Kidney tubule cell (primary cell): ENCODE measurements around the gene PRKN.

Experiments used
- DNase-seq: peaks from one replicate; pipeline ENCODE4 v3.0.0-alpha.2; 2018; ENCODE audit warnings: low spot score

PRKN gene

DNA sequence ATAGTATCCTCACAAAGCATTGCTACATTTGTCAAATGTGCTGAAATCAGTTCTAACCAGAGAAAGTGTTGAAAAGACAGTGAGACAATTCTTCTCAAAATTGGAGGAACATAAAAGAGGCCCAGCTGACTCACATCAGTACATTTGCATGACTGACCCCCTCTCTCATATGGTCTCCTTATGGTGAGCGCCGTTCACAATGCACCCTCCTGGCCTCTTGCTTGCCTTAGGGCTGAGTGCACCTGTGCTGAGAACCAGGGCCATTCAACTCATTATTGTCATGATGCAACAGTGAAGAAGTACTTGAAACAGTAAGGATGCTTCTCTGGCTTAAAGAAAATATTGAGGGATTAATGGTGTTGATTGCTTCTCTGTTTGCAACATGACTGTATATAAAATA is 1078.5 kb downstream of the PRKN start:
- DNase-seq: no peak

DNA sequence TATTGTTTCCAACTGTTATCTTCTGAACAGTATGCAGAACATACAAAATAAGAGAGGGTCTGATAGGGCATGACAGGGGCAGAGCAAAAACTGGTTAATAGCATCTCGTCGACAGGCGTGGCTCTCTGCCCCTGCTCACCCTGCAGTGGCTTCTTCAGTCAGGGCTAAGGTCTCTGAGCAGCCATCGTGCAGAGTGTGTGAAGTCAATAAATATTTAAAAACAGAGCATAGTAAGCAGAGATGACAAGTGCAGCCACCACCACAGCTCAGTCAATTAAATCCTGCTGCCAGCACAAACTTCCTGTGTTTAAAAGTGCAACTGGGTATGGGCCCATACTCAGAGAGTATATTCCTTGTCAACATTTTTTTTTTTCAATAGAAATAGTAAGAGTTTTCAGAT is 1080.3 kb downstream of the PRKN start:
- no peak for DNase-seq

DNA sequence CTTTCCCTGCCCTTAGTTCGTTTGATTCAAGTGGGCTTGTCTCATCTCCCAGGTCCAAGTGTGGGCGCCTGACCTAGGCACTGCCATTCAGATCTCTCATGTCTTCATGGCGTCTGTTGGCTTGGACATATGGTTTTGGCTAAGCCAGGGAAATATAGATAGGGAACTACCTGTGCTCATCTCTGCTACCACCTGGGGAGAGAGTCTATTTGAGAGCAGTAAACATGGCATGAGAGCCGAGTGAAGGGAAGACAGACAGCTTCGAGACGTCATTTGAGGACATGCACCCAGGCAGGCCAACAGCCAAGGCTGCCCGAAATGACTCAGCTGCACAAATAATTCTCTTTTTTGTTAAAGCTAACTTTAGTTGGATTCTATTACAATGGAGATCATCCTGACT is 1083.0 kb downstream of the PRKN start:
- DNase-seq: no peak

DNA sequence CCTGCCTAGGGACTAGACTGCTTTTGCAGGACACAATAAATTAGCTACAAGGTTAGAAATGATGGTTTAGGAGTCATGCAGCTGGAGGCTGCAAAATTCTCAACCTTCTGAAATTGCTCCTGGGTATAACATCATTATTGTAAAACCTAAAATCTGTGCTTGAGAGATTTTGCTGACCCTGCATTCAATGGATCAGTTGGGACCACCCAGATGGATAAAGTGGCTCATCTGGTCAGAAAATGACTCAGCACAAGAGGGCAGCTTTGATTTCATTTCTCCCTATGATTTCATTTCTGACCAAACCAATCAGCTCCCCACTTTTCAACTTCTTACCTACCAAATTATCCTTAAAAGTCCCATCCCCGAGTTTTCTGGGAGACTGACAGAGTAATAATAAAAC is 1086.4 kb downstream of the PRKN start:
- no peak for DNase-seq

DNA sequence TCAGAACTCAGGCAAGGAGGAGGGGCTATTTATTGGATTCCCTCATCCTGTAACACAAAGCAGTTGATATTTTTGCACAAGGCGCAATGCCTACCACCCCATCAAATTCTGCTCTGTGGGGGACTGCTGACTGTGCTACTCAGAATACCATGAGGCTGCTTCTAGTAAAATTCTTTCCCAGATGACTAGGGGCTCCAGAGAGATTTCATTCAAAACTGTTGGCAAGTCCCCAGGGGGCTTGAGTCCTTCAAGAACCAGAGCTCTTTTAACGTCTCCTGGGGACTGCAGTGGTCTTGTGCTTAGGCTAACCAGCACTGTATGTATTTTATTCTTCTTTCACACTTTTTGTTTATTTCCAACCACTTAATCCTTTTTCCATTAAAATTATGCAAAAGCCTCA is 1087.8 kb downstream of the PRKN start:
- DNase-seq: no peak

DNA sequence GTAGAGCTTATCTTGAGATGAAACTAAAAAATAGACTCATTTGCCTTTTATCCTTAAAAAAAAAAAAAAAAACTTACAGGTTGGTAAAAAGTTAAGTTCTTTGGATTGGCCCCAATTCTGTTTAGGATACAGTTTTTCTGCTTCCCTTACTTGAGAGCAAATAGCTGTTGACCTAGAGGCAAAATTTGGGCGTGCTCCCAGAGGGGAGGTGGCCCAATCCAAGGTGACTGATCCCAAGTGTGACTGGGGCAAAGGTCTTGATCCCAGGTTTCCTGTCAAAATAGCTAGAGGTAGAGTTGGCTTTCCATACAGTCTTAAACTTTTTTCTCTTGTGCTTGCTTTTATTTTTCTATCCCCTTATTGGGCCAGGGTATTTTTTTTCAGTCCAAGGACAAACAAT is 1089.9 kb downstream of the PRKN start:
- DNase-seq: no peak

DNA sequence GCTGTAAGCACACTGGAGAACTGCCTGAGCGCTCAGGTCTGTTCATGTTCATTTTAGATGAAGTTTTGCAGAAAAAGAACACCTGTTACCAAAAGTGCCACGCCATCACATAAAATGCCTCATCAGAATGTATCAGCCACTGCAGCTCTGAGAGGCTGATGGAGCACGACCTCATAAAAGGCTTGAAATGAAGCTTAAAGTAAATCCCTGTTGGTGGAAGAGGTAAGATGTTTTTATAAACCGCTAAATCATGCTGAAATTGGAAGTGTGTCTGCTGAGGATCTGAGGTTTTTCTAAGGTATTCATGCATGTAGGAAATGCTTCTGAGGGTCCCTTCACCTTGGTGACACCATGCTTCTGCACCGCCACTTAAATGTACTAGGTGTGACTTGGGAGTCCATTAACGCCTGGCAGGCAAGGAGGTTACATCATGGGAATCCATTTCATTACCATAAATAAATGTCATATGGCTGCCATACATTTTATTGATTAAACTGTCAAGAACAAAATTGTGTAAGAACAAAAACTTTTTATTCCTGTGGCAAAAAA is 1090.6 kb downstream of the PRKN start:
- DNase-seq: no peak

DNA sequence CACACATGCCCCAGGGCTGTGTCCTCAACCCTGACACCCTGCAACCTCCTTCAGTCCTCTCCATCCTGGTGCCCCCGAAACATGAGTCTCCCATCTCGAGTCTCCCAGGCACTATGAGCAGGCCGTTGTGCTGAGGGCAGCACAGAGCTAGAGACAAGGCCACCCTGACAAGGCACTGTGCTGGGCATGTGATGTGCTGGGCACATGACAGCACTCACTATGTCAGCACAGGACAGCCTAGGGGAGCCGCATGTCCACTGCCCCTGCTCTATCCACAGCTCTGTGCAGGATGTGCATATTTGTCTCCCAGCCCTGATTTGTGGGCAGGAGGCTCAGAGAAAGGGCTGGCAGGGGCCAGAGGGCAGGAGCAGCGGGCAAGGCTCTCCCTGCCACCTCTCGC is 1091.6 kb downstream of the PRKN start:
- DNase-seq: no peak

DNA sequence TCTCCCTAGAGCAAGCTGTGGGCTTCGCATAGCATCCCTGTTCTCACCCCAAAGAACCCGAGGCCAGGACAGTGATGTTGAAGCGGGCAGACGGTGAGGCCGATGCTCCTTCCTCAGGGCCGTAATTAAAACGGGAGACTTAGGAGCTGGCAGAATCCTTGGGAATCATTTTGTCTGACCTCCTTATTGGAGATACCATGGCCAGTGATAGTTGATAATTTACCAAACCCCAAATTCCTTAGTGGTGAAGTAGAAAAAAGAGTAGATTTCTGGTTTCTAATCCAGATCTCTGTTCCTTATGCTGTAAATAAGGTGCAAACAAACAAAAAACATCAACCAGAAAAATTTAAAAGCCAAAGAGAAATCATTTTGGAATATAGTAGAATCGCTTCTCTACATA is 1092.7 kb downstream of the PRKN start:
- DNase-seq: peak; percentile 38

DNA sequence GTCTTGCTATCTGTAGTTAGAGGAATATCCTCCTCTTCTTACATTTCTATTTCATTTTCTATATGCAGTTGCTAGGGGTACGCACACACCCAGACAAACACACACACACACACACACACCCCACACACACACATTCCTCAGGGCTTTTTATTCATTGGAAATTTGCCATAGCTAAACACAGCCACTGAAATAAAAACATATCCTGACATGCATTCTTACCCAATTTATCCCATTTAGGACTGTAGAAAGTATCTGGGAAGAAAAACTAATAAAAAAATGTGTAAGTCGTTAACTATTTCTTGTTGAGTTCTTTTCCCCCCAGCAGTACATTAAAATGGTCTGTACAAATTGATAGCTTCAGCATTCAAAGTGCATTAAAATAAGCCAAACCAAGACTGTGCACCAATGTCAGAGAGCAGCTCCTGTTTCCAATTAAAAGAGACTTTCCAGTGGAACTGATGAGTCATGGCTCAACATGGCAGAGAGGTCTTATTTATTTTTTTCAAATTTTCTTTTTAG is 1095.8 kb downstream of the PRKN start:
- DNase-seq: peak; percentile 11

DNA sequence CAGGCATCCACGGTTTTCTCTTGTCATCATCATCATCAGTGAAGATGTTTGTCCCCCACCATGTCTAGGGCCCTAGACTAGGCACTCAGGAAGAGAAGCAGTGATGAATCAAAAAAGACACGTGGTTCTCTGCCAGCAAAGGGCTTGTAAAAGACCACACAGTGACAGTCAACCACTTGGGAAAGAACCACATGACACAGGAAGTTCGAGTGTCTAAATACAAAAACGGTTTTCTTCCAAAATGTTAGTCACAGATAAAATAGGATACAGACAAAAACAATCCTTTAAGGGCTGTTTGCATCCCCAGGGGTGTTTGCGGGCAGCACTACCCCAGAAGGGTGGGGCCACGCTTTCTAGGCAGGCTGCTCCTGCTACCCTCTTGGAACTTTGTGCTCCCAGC is 1096.9 kb downstream of the PRKN start:
- DNase-seq: no peak

DNA sequence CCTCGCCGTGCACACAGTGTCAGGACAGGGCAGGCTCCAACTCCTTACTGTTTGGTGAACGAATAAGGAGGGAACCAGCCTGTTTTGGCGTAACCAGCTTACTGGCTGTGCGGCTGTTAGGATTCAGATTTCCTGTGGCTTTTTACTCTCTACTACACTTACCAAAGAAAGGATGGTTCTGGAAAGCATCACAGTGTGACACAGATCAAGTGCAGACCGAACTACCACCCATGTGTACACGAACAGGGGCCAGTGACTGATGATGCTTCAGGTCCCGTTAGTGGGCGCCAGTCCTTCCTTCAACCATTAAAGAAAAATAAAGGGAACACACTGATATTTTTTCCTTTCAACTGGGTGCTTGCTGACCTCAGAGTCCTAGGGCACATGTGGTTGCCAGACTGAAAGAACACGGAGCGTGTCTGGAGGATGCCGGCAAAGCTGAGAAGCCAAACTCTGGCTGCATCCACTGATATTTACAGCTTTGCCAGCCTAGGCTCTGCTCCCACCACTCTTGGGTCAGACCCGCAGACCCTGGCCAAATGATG is 1101.4 kb downstream of the PRKN start:
- DNase-seq: no peak

DNA sequence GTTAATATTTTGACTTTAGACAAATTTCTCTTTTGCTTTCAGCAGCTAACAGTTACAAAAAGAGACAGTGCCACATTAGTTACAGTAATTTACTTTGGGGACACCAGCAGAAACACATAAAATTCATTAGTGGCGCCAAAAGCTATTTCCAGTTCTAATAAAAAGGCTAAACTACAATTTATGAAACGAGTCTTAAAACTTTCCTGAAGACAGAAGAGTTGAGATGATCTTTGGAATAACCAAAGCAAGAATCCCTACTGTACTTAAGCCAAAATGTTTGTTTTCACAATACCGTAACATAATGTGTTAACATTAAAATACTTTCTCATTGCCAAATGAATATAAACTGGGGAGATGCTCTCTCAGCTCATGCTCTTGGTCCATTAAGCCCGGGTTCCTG is 1103.5 kb downstream of the PRKN start:
- DNase-seq: no peak

DNA sequence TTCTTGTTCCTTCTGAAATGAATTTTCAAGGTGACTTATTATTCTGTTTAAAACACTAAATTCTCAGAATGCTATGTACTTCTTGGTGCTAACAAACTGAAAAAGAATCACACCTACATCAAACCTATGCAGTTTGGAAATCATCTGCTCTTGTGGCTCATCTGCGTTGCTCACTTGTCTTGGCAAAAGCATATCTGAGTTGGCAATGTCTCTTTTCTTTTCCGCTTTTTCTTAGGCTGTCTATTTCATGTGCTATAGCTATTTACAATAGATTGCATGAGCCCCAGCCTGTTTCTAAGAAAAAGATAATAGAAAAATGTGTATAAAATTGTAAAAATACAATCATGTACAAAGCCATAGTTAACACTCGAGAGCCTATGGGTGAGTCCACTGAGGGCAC is 1104.8 kb downstream of the PRKN start:
- no peak for DNase-seq

DNA sequence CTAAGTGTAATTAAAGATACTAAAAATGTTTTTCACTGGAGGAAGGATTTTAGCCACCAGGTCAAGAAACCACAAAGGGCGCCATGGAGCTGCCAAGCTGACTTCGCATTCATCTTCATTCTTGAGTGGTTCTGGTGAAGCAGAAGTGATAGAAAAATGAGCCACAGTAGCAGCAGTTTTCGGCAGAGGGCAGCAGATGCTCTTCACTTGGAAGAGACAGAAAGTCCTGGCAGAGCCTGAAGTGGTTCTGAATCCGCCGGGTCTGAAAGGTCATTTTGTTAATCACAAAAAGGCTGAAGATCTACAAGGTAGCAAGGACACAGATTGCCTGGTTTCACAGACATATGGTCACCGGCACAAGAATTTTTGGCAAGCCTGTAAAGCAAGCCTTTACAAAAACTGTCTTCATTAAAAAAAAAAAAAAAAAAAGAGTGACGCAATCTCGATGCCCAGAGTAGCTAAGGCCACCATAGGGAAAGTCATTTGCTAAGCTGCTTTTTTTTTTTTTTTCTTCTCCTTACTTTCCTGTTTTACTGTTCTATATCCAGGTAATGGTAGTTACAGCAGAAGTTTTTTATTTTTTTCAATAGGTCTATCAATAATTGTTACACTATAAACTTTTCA is 1108.6 kb downstream of the PRKN start:
- peak; percentile 79 for DNase-seq

DNA sequence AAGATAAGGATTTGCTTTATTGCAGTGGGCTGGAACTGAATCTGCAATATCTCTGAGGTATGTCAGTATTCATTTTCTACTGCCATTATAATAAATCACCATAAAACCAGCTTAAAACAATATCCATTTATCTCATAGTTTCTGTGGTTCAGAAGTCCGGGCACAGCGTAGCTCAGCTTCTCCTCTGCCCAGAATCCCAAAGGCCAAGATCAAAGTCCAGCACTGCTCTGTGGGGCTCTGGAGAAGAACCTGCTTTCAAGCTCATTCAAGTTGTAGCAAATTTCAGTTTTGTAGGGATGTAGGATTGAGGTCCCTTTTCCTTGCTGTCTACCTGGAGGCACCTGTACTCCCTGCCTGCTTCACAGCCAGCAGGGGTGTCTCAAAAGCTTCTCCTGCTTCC is 1113.9 kb downstream of the PRKN start:
- no peak for DNase-seq

DNA sequence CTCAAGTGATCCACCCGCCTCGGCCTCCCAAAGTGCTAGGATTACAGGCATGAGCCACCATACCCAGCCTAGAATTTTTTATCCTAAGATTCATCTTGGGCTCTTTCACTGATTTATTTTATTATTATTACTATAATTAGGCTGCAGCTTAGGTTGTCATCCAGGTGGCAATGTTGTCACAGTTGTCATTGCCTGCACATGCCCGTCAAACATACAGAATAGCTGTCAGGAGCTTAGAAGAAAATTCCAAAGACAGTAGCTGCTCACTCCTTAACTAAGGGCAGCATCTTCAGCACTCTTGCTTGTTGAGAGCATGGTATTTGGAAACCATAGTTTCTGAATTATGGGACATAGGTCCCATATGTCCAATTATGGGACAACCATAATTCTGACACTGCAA is 1118.8 kb downstream of the PRKN start:
- no peak for DNase-seq

DNA sequence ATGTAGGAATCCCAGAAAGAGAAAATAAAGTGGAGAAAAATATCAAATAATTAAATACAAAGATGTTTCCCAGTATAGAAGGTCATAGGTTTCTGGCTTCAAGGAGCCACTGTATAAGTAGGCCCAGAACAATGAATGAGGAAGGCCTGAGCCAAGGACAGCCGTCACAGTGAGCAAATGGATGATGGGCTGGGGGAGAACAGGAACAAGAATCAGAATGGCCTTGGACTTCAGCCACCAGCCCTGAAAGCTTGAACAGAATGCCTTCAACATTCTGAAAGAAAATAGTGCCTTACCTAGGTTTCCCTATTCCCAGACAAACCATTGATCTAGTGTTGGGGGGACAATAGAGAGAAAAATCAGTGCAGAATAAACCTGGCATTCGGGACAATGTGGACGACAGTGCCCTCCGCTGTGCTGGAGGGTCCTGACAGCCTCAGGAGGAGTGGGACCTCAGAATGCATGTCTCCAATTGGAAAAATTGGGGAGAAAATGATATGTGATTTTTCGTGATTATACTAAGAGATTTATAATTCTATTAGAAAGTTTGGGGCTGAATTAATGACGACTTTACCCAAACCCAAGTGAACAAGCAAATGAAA is 1119.8 kb downstream of the PRKN start:
- no peak for DNase-seq

DNA sequence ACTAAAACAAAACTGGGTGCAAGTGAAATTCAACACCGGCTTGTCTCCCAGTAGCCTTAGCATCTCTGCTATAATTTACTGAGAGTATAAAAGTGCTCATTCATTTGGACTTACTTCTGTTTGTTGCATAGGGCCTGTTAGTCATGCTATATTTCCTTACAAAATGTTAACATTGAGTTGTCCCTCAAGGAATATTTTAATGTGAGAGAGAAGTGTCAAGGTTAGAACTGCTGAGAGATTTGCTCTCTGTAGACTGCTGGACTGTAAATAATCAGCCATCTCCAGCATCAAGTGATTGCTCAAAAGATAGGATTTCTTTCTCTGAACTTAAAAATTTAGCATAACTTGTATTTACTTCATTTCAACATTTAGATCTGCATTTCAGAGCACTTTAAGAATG is 1125.2 kb downstream of the PRKN start:
- DNase-seq: no peak

DNA sequence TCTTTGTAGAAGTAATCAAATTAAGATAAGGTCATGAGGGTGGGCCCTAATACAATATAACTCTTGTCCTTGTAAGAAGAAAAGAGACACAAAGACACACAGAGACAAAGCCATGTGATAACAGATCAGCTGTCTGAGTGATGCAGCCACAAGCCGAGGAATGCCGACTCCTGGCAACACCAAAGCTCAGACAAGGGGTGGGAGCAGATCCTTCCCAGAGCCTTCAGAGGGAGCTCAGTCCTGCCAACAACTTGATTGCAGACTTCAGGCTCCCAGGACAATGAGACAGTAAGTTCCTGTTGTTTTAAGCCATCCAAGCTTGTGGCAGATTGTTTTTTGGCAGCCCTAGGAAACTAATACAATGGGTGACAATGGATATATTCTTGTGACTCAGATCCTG is 1128.7 kb downstream of the PRKN start:
- no peak for DNase-seq

DNA sequence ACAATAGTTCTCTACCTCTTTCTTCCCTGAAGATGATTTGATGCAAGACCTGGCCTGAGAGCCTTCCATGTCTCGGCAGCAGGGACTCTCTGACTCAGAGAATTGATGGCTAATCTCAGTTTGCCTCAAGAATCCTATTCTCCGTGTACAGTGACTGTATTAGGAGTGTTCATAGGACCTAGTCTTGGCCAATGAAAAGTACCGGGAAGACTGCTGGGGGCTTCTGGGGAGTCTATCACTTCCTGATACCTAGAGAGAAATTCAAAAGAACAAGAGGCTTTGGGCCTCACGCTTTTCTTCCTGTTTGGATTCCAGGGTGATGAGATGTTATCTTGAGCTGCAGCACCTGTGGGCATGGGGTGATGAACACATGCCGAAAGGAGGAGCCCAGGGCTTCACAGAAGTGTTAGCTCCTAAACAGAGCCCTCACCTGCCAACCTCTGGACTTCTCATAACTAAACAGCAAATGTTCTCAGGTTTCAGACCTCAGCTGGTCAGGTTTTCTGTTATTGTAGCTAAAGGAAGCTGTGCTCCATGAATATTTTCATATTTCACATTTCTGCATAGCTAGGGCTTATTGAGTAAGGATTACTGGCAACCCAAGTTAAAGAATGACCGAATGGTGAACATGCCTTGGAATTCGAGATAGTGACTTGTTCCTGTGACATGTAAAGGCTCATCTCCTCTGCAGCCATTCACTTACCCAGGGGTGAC is 1130.6 kb downstream of the PRKN start:
- peak; percentile 56 for DNase-seq

DNA sequence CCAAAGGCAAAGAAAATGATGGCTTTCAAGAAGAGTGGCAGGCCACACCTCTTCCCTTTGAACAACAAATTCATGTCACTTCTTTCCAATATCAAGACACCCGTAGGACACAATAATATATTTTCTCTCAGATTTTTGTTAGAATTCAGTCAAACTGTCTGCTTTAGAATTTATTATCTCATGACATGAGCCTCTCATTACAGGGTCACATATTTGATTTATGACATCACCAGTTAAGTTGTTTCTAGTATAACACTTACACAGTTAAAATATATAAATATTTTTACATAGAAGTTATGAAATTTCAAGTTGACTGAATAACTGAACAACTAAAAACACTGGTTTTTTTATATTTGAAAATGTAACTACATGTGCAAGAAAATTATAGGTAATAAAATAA is 1133.2 kb downstream of the PRKN start:
- DNase-seq: no peak
